ENCODE results near the gene FIBCD1. TPM values are rescaled to one million over a fixed set of nuclear protein-coding genes. Genes with fewer than 3 reads are reported as not detected.

Gene FIBCD1
- total and polyA plus RNA-seq, 2 of the 8 experiments (the other 6 are each of a cell fraction or from before 2014, with no cell fraction given) = 6.1 to 8.8 TPM

DNA sequence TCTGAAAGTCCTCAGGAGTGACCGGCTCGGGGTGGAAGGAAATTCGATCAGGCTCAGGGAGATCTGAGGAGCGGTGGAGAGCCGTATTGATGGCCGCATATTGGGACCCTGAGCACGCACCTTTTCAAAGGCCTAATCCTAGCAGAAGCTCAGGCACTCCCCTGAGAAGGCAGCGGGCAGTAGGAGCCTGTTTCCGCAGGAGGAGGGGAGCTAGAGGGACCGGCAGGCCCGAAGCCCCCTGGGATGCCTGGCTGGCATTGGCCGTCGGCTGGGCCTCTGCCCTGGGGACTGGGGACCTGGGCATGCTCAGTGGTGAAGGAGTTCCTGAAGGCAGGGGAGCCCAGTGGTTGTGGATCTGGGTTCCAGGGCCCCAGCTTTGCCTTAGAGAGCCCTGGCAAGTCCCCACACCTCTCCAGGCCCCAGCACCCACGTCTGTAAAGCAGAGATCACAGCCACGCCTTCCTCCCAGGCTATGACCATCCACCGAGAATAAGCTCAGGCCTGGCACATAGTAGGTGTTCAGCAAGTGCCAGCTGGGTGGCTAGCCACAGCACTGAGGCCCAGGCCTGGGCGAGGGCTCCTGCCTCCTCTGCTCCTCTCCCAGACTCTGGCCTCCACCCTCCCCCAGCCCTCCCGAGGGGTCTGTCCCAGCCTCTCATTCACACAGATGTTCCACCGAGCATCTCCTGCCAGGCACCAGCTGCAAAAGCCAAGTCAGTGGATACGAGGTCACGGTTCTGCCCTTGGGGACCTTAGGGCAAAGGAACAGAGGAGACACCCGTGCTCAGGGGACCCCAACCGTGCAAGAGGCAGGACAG lies 25.2 kb downstream of the FIBCD1 start (continued):
- TF ChIP-seq EZH2 (IDR thresholded peaks at IDR 0.05; ENCODE audit: low read depth, low read length, severe bottlenecking) = no peak
- TF ChIP-seq, protein P1, sequence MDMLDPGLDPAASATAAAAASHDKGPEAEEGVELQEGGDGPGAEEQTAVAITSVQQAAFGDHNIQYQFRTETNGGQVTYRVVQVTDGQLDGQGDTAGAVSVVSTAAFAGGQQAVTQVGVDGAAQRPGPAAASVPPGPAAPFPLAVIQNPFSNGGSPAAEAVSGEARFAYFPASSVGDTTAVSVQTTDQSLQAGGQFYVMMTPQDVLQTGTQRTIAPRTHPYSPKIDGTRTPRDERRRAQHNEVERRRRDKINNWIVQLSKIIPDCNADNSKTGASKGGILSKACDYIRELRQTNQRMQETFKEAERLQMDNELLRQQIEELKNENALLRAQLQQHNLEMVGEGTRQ (IDR thresholded peaks at IDR 0.05; ENCODE audit: low read length) = no peak
